ENCODE results near the gene AGR2. TPM values are rescaled to one million over a fixed set of nuclear protein-coding genes. Genes with fewer than 3 reads are reported as not detected.

Gene AGR2
- total and polyA plus RNA-seq, 2 donors (not counting 1 experiment from before 2014, with no cell fraction given): not detected

DNA sequence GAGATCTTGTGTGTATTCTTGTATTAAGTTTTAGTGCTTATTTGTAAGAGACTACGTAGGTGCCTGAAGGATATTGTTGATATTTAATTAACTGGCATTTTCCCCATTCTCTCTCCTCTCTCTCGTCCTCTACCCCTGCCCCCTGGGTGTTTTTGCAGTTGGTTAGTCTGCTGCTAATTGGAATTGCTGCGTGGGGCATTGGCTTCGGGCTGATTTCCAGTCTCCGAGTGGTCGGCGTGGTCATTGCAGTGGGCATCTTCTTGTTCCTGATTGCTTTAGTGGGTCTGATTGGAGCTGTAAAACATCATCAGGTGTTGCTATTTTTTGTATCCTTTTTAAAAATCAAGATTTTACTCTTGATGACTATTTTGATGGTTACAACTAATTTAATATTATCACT is 28.7 kb downstream of the AGR2 start:
- Histone ChIP-seq H3K4me2 (ENCODE audit: extremely low read depth, insufficient read depth, low read length) (no peak overlapping the region), H4K20me1 (ENCODE audit: control insufficient read depth, extremely low read depth, insufficient read depth, low read length) (no peaks in the 10 kb centered on the region), H2AFZ (ENCODE audit: low read length) (no peak overlapping the region), H3K79me2 (ENCODE audit: control insufficient read depth, insufficient read depth, low read length) (no peaks in the 10 kb centered on the region), H3K4me3 (replicated peaks in 1 of 4; ENCODE audit: control extremely low read depth in 1 of 4, insufficient read depth in 1 of 4, low read depth in 3 of 4, low read length in 4 of 4) (no peak overlapping the region), H3K4me1 (ENCODE audit: control insufficient read depth, extremely low read depth, insufficient read depth, low read length) (no peaks in the 10 kb centered on the region), H3K36me3 (ENCODE audit: control insufficient read depth, insufficient read depth, low read length) (no peaks in the 10 kb centered on the region), H3K9ac (ENCODE audit: insufficient read depth, low read length) (no peak overlapping the region), H3K9me3 (ENCODE audit: control insufficient read depth, insufficient read depth, low read depth, low read length) (no peaks in the 10 kb centered on the region), H3K27ac (ENCODE audit: insufficient read depth, low read length) (no peak overlapping the region), H3K27me3 (ENCODE audit: control insufficient read depth, insufficient read depth, low read length) (no peaks in the 10 kb centered on the region)
- no peak for DNase-seq (ENCODE audit: low read depth in 2 of 2)
- no peak for TF ChIP-seq EZH2 (IDR thresholded peaks at IDR 0.05; ENCODE audit: low read length, missing control alignments)
- TF ChIP-seq, protein P1, sequence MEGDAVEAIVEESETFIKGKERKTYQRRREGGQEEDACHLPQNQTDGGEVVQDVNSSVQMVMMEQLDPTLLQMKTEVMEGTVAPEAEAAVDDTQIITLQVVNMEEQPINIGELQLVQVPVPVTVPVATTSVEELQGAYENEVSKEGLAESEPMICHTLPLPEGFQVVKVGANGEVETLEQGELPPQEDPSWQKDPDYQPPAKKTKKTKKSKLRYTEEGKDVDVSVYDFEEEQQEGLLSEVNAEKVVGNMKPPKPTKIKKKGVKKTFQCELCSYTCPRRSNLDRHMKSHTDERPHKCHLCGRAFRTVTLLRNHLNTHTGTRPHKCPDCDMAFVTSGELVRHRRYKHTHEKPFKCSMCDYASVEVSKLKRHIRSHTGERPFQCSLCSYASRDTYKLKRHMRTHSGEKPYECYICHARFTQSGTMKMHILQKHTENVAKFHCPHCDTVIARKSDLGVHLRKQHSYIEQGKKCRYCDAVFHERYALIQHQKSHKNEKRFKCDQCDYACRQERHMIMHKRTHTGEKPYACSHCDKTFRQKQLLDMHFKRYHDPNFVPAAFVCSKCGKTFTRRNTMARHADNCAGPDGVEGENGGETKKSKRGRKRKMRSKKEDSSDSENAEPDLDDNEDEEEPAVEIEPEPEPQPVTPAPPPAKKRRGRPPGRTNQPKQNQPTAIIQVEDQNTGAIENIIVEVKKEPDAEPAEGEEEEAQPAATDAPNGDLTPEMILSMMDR (conservative IDR thresholded peaks at IDR 0.05 in 1 of 2, IDR thresholded peaks at IDR 0.05 in 1 of 2; ENCODE audit: low read depth in 1 of 2, low read length in 2 of 2): no peak

DNA sequence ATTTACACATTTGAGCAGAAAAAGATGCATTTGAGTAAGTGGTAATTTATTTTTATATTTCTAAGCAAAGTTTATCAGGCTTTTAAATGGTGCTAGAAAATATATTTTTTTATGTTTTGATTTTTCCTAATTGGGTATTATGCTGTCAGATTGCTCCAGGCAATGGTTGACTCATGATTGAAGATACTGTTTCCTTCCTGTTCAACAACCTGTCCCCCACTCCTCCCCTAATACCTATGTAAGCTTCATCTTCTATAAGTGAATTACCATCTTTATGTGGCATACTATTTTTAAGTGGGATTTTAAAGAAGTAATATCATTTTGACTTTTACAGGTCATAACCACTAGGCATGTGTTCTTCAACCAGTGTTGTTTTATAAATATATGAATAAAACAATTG is 29.8 kb downstream of the AGR2 start:
- Histone ChIP-seq H3K79me2 (ENCODE audit: control insufficient read depth, insufficient read depth, low read length) (no peaks in the 10 kb centered on the region), H3K27me3 (ENCODE audit: control insufficient read depth, insufficient read depth, low read length) (no peaks in the 10 kb centered on the region), H3K9ac (ENCODE audit: insufficient read depth, low read length) (no peak overlapping the region), H4K20me1 (ENCODE audit: control insufficient read depth, extremely low read depth, insufficient read depth, low read length) (no peaks in the 10 kb centered on the region), H3K4me3 (replicated peaks in 1 of 4; ENCODE audit: control extremely low read depth in 1 of 4, insufficient read depth in 1 of 4, low read depth in 3 of 4, low read length in 4 of 4) (no peak overlapping the region), H3K4me2 (ENCODE audit: extremely low read depth, insufficient read depth, low read length) (no peak overlapping the region), H2AFZ (ENCODE audit: low read length) (no peak overlapping the region), H3K27ac (ENCODE audit: insufficient read depth, low read length) (no peak overlapping the region), H3K36me3 (ENCODE audit: control insufficient read depth, insufficient read depth, low read length) (no peaks in the 10 kb centered on the region), H3K9me3 (ENCODE audit: control insufficient read depth, insufficient read depth, low read depth, low read length) (no peaks in the 10 kb centered on the region), H3K4me1 (ENCODE audit: control insufficient read depth, extremely low read depth, insufficient read depth, low read length) (no peaks in the 10 kb centered on the region)
- TF ChIP-seq, protein P1 (conservative IDR thresholded peaks at IDR 0.05 in 1 of 2, IDR thresholded peaks at IDR 0.05 in 1 of 2; ENCODE audit: low read depth in 1 of 2, low read length in 2 of 2): no peak
- no peak for TF ChIP-seq EZH2 (IDR thresholded peaks at IDR 0.05; ENCODE audit: low read length, missing control alignments)
- DNase-seq (ENCODE audit: low read depth in 2 of 2): no peak

DNA sequence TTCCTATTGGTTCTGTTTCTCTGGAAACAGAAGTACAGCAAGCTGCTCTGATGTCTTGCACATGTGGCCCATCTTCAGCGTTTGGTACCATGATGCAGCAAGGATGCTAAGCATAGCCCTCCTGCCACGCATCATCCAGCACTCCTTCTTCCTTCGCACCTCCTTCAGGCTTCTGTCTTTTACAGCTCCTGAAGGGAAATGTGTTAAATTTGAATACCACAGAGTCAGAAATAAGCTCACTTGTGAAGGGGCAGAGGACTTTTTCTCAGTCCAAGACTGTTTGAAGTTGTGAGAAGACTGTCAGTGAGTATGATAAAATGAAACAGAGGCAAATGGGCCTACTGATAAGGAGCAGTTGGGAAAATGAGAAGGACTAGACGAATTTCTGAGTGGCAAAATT is 30.5 kb downstream of the AGR2 start:
- H3K4me3 ChIP-seq (replicated peaks in 1 of 4; ENCODE audit: control extremely low read depth in 1 of 4, insufficient read depth in 1 of 4, low read depth in 3 of 4, low read length in 4 of 4): no peak overlapping the region
- H3K9ac ChIP-seq (ENCODE audit: insufficient read depth, low read length): no peak overlapping the region
- no peaks in the 10 kb centered on the region for H4K20me1 ChIP-seq (ENCODE audit: control insufficient read depth, extremely low read depth, insufficient read depth, low read length)
- TF ChIP-seq, protein P1 (conservative IDR thresholded peaks at IDR 0.05 in 1 of 2, IDR thresholded peaks at IDR 0.05 in 1 of 2; ENCODE audit: low read depth in 1 of 2, low read length in 2 of 2): no peak
- no peak for TF ChIP-seq EZH2 (IDR thresholded peaks at IDR 0.05; ENCODE audit: low read length, missing control alignments)
- H3K79me2 ChIP-seq (ENCODE audit: control insufficient read depth, insufficient read depth, low read length): no peaks in the 10 kb centered on the region
- H3K36me3 ChIP-seq (ENCODE audit: control insufficient read depth, insufficient read depth, low read length): no peaks in the 10 kb centered on the region
- H3K9me3 ChIP-seq (ENCODE audit: control insufficient read depth, insufficient read depth, low read depth, low read length): no peaks in the 10 kb centered on the region
- H3K27me3 ChIP-seq (ENCODE audit: control insufficient read depth, insufficient read depth, low read length): no peaks in the 10 kb centered on the region
- no peak overlapping the region for H3K4me2 ChIP-seq (ENCODE audit: extremely low read depth, insufficient read depth, low read length)
- H3K4me1 ChIP-seq (ENCODE audit: control insufficient read depth, extremely low read depth, insufficient read depth, low read length): no peaks in the 10 kb centered on the region
- H2AFZ ChIP-seq (ENCODE audit: low read length): no peak overlapping the region
- DNase-seq (ENCODE audit: low read depth in 2 of 2): no peak
- no peak overlapping the region for H3K27ac ChIP-seq (ENCODE audit: insufficient read depth, low read length)
